HepG2 (cell line): ENCODE data around the gene CPAMD8. TPM values are rescaled to one million over a fixed set of nuclear protein-coding genes. Genes with fewer than 3 reads are reported as not detected.

Experiments used
- ATAC-seq: fragments of 200-7000 bp; cut with Tn5 transposase; 3 replicates; pipeline ENCODE4 v1.9.1; 2020; ENCODE audit warnings: mild to moderate bottlenecking, moderate library complexity
- BruUV-seq: library from RNA; stranded (reverse); fragments of 400-500 nt; replicated peaks from 2 replicates; lab custom pipeline; 2021; lab: Mats Ljungman, UMichigan
- CTCF ChIA-PET: fragments of 300-600 bp; formaldehyde crosslinking; extraction: SDS; loops from one replicate; lab custom pipeline; 2021; ENCODE audit warnings: low total read pairs, inconsistent platforms, low intra/inter-chr PET ratio; lab: Yijun Ruan, JAX
- POLR2A ChIA-PET: fragments of 350-600 bp; sonication (Branson Sonifier 250); formaldehyde crosslinking; loops from one replicate; lab custom pipeline; 2020; ENCODE audit warnings: antibody characterized with exemption, inconsistent platforms; lab: Yijun Ruan, JAX
- DNase-seq: peaks from one replicate; pipeline ENCODE4 v3.0.0-alpha.2; 2015; ENCODE audit warnings: low spot score
- FAIRE-seq: peaks from 3 replicates; lab custom pipeline; 2011; peaks lifted over from hg19 to GRCh38; lab: Jason Lieb, UNC
- H2AFZ ChIP-seq: one replicate; pipeline ENCODE4 v1.6.1; 2011; ENCODE audit warnings: low read length, inconsistent platforms
- H3K27ac ChIP-seq: fragments of 300-600 bp; 3 replicates; pipeline ENCODE4 v1.8.0; 2011; ENCODE audit warnings: mixed run types, mild to moderate bottlenecking, mixed read lengths, low read length, inconsistent platforms; ENCODE audit not compliant: insufficient read depth; ENCODE audit errors: extremely low read length
- H3K27me3 ChIP-seq, 2 experiments: fragments of 200-600 bp in 1 of 2; 2 replicates in 1 of 2; 3 replicates in 1 of 2; pipeline versions ENCODE4 v1.6.0 to v1.8.0; 2011; ENCODE audit warnings: low read length in 2 of 2, mild to moderate bottlenecking in 2 of 2, moderate library complexity in 2 of 2, inconsistent platforms in 1 of 2; ENCODE audit not compliant: insufficient read depth in 2 of 2, control insufficient read depth in 1 of 2
- H3K36me3 ChIP-seq, 2 experiments: fragments of 200-600 bp in 1 of 2; replicated peaks in 1 of 2; 2 replicates in 1 of 2; 3 replicates in 1 of 2; pipeline versions ENCODE4 v1.5.1 to v1.8.0; 2011; ENCODE audit warnings: low read length in 2 of 2, inconsistent platforms in 1 of 2; ENCODE audit not compliant: insufficient read depth in 2 of 2, control insufficient read depth in 1 of 2
- H3K4me1 ChIP-seq: 2 replicates; pipeline ENCODE4 v1.5.1; 2012; ENCODE audit warnings: low read length, inconsistent platforms; ENCODE audit not compliant: insufficient read depth
- H3K4me2 ChIP-seq: 2 replicates; pipeline ENCODE4 v1.6.0; 2011; ENCODE audit warnings: low read depth, low read length, inconsistent platforms
- H3K4me3 ChIP-seq, 3 experiments: fragments of 200-600 bp in 1 of 3; sonication (generic), shearing (Covaris generic) in 1 of 3; replicated peaks in 1 of 3; 2 replicates each; pipeline ENCODE4 v1.5.1; 2011 to 2016; ENCODE audit warnings: low read length in 3 of 3, inconsistent platforms in 2 of 3, low read depth in 2 of 3, mild to moderate bottlenecking in 2 of 3, control low read depth in 1 of 3, mixed read lengths in 1 of 3; ENCODE audit not compliant: insufficient read depth in 1 of 3
- H3K79me2 ChIP-seq: one replicate; pipeline ENCODE4 v1.6.1; 2011; ENCODE audit warnings: low read length, inconsistent platforms; ENCODE audit not compliant: insufficient read depth
- H3K9ac ChIP-seq: 2 replicates; pipeline ENCODE4 v1.6.0; 2011; ENCODE audit warnings: mild to moderate bottlenecking, low read depth, low read length, inconsistent platforms; ENCODE audit not compliant: insufficient read depth
- H3K9me3 ChIP-seq: 2 replicates; pipeline ENCODE4 v1.5.1; 2012; ENCODE audit warnings: mild to moderate bottlenecking, low read length
- H4K20me1 ChIP-seq: 2 replicates; pipeline ENCODE4 v1.6.0; 2011; ENCODE audit warnings: inconsistent platforms, mild to moderate bottlenecking, low read length, moderate library complexity; ENCODE audit not compliant: insufficient read depth
- DR1 ChIP-seq: sonication (generic); formaldehyde crosslinking; IDR thresholded peaks from 2 replicates; pipeline ENCODE4 v1.8.0; 2021; ENCODE audit warnings: mild to moderate bottlenecking, missing genetic modification reagents, inconsistent platforms
- HMGA1 ChIP-seq: sonication (generic); formaldehyde crosslinking; conservative IDR thresholded peaks from 2 replicates; pipeline ENCODE4 v1.4.0; 2020; ENCODE audit warnings: missing genetic modification reagents
- KDM4B ChIP-seq: sonication (generic); formaldehyde crosslinking; IDR thresholded peaks from 2 replicates; pipeline ENCODE4 v1.4.0; 2020; ENCODE audit warnings: missing genetic modification reagents
- PRPF4 ChIP-seq: fragments of 200-400 bp; formaldehyde crosslinking; IDR thresholded peaks from 2 replicates; pipeline ENCODE4 v1.6.1; 2016; ENCODE audit warnings: low read length, low read depth; ENCODE audit not compliant: poor library complexity, severe bottlenecking
- THRA ChIP-seq: sonication (generic); formaldehyde crosslinking; IDR thresholded peaks from 2 replicates; pipeline ENCODE4 v1.4.0; 2020; ENCODE audit warnings: missing genetic modification reagents, borderline replicate concordance
- XBP1 ChIP-seq: sonication (generic); formaldehyde crosslinking; IDR thresholded peaks from 2 replicates; pipeline ENCODE4 v1.5.0; 2020; ENCODE audit warnings: missing genetic modification reagents
- ZKSCAN1 ChIP-seq: fragments of 150-350 bp; IDR thresholded peaks from 2 replicates; pipeline ENCODE4 v1.6.1; 2014; ENCODE audit warnings: low read length
- ZNF687 ChIP-seq: sonication (generic); formaldehyde crosslinking; IDR thresholded peaks from 2 replicates; pipeline ENCODE4 v1.5.1; 2020; ENCODE audit warnings: mild to moderate bottlenecking, missing genetic modification reagents, moderate library complexity
- WGBS: methylation state at CpG from one replicate; pipeline ENCODE4 v1.1.6; 2017; ENCODE audit warnings: low lambda C conversion rate; 5-methylcytosine and 5-hydroxymethylcytosine counted together
- in situ Hi-C: cut with HindIII; loops from 2 replicates; pipeline ENCODE4 v1.10.0; 2017; ENCODE audit warnings: low pct_unique_long_range_greater_than_20kb; ENCODE audit not compliant: extremely low pct_ligation_motif_present
- intact Hi-C: fragments of 100-400 bp; cut with micrococcal nuclease; formaldehyde crosslinking; loops from one replicate; pipeline ENCODE4 v1.10.0; 2022; ENCODE audit not compliant: unreplicated experiment
- polyA plus RNA-seq, 8 experiments: library from polyadenylated mRNA; depleted of rRNA in 3 of 8; stranded (reverse) in 7 of 8; unstranded in 1 of 8; fragments of >200 nt; fragmentation: Illumina TruSeq in 4 of 8; extraction: Trizol in 4 of 8; gene quantifications; 2 replicates each; pipeline versions ENCODE4 v1.2.1 to v1.2.3, GENCODE V29; 2011 to 2016; ENCODE audit warnings: low read depth in 4 of 8, missing spikeins in 1 of 8, mixed read lengths in 1 of 8; ENCODE audit not compliant: insufficient read depth in 1 of 8
- total RNA-seq, 5 experiments: library from RNA; depleted of rRNA; stranded (reverse); fragments of >200 nt; fragmentation: Illumina TruSeq; extraction: Trizol; gene quantifications; 2 replicates each; pipeline ENCODE4 v1.2.3, GENCODE V29; 2016; ENCODE audit warnings: low read depth in 1 of 5

Gene CPAMD8
- total and polyA plus RNA-seq, 2 of the 13 experiments (the other 11 are each of a cell fraction or from before 2014, with no cell fraction given), result 0.29 to 0.34 TPM

- Histone ChIP-seq H3K4me3 (no peak overlapping the region), H3K9ac (no peak overlapping the region), H2AFZ (no peak overlapping the region), H3K9me3 (no peaks in the 10 kb centered on the region), H3K4me2 (no peak overlapping the region), H3K79me2 (no peaks in the 10 kb centered on the region), H4K20me1 (no peaks in the 10 kb centered on the region), H3K27ac (no peak overlapping the region), H3K4me1 (no peaks in the 10 kb centered on the region), H3K36me3 (no peaks in the 10 kb centered on the region), H3K27me3 (peaks cover 8 to 35% of the 10 kb centered on the region in 2 experiments)
- FAIRE-seq (no peak), ATAC-seq (no peak; the same call in 1 of the 3 replicates), DNase-seq (no peak)
- in situ Hi-C loops, result no loop called here
- intact Hi-C loops, result no loop called here
- WGBS, result 36% methylated on average over 7 of the region's 7 CpGs
- ChIA-PET CTCF (no interaction called here), POLR2A (no interaction called here)
- BruUV-seq, result no TSS peak
- TF ChIP-seq THRA (CRISPR knock-in tag), result no peak
- no peak for TF ChIP-seq DR1 (CRISPR knock-in tag)
- no peak for TF ChIP-seq ZKSCAN1
- TF ChIP-seq HMGA1 (CRISPR knock-in tag), result no peak
- no peak for TF ChIP-seq ZNF687
- no peak for TF ChIP-seq PRPF4
- TF ChIP-seq XBP1 (CRISPR knock-in tag), result no peak
- TF ChIP-seq KDM4B (CRISPR knock-in tag), result no peak
Observed at GRCh38 chr19:17027535-17027975, 945 bp upstream of the CPAMD8 start.
